Heart left ventricle (tissue), 16 donors: ENCODE data around the gene MSI2. TPM values are rescaled to one million over a fixed set of nuclear protein-coding genes. Genes with fewer than 3 reads are reported as not detected.
A peak's percentile ranks its signal among the peaks of the same experiment; 100 is the strongest.

Experiments
- ATAC-seq, 4 donors: fragments of 200-7000 bp; cut with Tn5 transposase; one replicate each; pipeline ENCODE4 v1.9.1; 2020 to 2022; ENCODE audit warnings: moderate library complexity in 4 of 4, mild to moderate bottlenecking in 3 of 4, moderate number of reproducible peaks in 1 of 4
- DNase-seq, 5 donors: peaks; one replicate each; pipeline ENCODE4 v3.0.0-alpha.2; 2020
- H3K27ac ChIP-seq, 12 donors: fragments of 200-600 bp; sonication (generic) in 4 of 12; one replicate each; pipeline versions ENCODE4 v1.5.0 to v1.8.0; 2016 to 2022; ENCODE audit warnings: mild to moderate bottlenecking in 2 of 12
- H3K27me3 ChIP-seq, 9 donors: fragments of 200-600 bp; sonication (generic) in 2 of 9; one replicate each; pipeline versions ENCODE4 v1.5.1 to v1.8.0; 2016 to 2022; ENCODE audit warnings: mild to moderate bottlenecking in 3 of 9
- H3K36me3 ChIP-seq, 9 donors: fragments of 200-600 bp; sonication (generic) in 2 of 9; one replicate each; pipeline versions ENCODE4 v1.5.0 to v1.8.0; 2018 to 2022; ENCODE audit warnings: mild to moderate bottlenecking in 2 of 9
- H3K4me1 ChIP-seq, 12 donors: fragments of 200-600 bp; sonication (generic) in 4 of 12; one replicate each; pipeline versions ENCODE4 v1.5.0 to v1.8.0; 2016 to 2022; ENCODE audit warnings: mild to moderate bottlenecking in 3 of 12
- H3K4me3 ChIP-seq, 12 donors: fragments of 200-600 bp; sonication (generic) in 4 of 12; one replicate each; pipeline versions ENCODE4 v1.5.0 to v1.8.0; 2017 to 2022; ENCODE audit warnings: mild to moderate bottlenecking in 9 of 12, moderate library complexity in 4 of 12
- H3K9me3 ChIP-seq, 12 donors: fragments of 200-600 bp; sonication (generic) in 4 of 12; one replicate each; pipeline versions ENCODE4 v1.5.0 to v1.8.0; 2016 to 2022; ENCODE audit warnings: mild to moderate bottlenecking in 1 of 12
- POLR2A ChIP-seq, 2 donors: fragments of 450-650 bp; IDR thresholded peaks; one replicate each; pipeline ENCODE4 v1.6.1; 2017; ENCODE audit warnings: antibody characterized with exemption in 2 of 2, mild to moderate bottlenecking in 2 of 2, moderate library complexity in 2 of 2
- WGBS, 4 donors: extraction: QIAGEN DNeasy Blood & Tissue Kit in 2 of 4; methylation state at CpG; one replicate each; pipeline versions ENCODE4 v1.1.5 to v1.1.7; 2013 to 2018; 5-methylcytosine and 5-hydroxymethylcytosine counted together
- intact Hi-C, 10 donors: fragments of 100-400 bp; cut with DNase I; formaldehyde crosslinking; loops; one replicate each; pipeline versions ENCODE4 v1.11.1 to v1.14.2; 2022
- polyA plus RNA-seq, 2 donors: library from polyadenylated mRNA; stranded (reverse); fragments of 200-250 nt; gene quantifications; one replicate each; pipeline ENCODE4 v1.2.3, GENCODE V29; 2013
- total RNA-seq, 9 donors: library from RNA; depleted of rRNA in 2 of 9; stranded (reverse); fragments of >200 nt in 2 of 9; fragmentation: NEBNext Ultra II Directional in 3 of 9; extraction: Animal tissue kit (Norgen Biotek cat#: 25700) in 3 of 9; gene quantifications; one replicate each; pipeline versions ENCODE4 v1.1.0 to v1.2.4, GENCODE V29; 2016 to 2023
- TF ChIP-seq, protein P1 (sequence below), 12 donors: fragments of 200-600 bp; sonication (generic) in 4 of 12; IDR thresholded peaks; one replicate each; pipeline versions ENCODE4 v1.5.0 to v1.8.0; 2018 to 2022; ENCODE audit warnings: antibody characterized with exemption in 12 of 12, mild to moderate bottlenecking in 5 of 12
- donor health status: ischemic (EF 13 %, LVEDD 7.1; RV severe dilation, severe dysfunction).
- donor health status: healthy with polysubstance abuse.
- donor health status: DM: no; HTN: yes; CAD: no.
- donor health status: DM: no; HTN: no; CAD: no.
- donor health status: ischemic (EF 25% LVEDD 6.9; RV normal size, moderate dysfunction).
- donor health status: ischemic (EF 25% LVEDD 5.7; RV mildly dilated, moderate dysfunction).
- donor health status: healthy.
- donor health status: DM: yes; HTN: yes; CAD: no.
- donor health status: ischemic (EF 35%, LVEDD 5.7; RV mildly dilated, moderate dysfunction).
- donor health status: nonischemic (EF 11% LVEDD 7.7; RV severe dilation, severe dysfunction).
- donor health status: DM: yes; HTN: yes; CAD: no.
- donor health status: PGD.
- donor health status: ischemic (EF 29% LVEDD 5.4; RV normal size, mild dysfunction).
- donor health status: nonischemic (EF 23%, LVEDD 6.1; RV moderate dilation, normal function).

Gene MSI2
- total and polyA plus RNA-seq, 11 donors = 35.9 to 120 (median 104) TPM

DNA sequence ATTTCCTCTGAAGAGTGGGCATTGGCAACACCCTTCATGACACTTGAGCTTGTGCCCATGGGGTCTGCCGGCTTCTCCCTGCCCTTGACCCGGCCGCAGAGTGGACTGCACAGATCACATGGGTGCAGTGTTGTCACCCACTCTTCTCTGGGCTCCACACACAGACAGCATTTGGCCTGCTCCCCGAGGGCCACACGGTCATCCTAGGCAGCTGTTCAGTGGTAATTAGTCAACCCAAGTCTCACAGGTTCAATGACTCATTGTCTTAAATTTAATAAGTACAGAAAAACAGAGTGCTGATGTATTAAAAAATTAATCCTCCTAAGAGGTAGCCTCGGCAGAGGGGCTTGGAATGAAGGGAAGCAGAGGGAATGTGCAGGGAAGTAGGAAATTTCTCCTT lies 204.8 kb downstream of the MSI2 start:
- Histone ChIP-seq H3K27me3 (no peaks in the 10 kb centered on the region), H3K4me3 (no peak overlapping the region), H3K4me1 (peaks cover 0 to 68% (median 19%) of the 10 kb centered on the region in 12 donors), H3K9me3 (no peaks in the 10 kb centered on the region), H3K27ac (no peak overlapping the region), H3K36me3 (no peaks in the 10 kb centered on the region)
- WGBS, 4 donors = 90 to 98% (median 92%) methylated on average over 6 of the region's 6 CpGs
- TF ChIP-seq, protein P1, sequence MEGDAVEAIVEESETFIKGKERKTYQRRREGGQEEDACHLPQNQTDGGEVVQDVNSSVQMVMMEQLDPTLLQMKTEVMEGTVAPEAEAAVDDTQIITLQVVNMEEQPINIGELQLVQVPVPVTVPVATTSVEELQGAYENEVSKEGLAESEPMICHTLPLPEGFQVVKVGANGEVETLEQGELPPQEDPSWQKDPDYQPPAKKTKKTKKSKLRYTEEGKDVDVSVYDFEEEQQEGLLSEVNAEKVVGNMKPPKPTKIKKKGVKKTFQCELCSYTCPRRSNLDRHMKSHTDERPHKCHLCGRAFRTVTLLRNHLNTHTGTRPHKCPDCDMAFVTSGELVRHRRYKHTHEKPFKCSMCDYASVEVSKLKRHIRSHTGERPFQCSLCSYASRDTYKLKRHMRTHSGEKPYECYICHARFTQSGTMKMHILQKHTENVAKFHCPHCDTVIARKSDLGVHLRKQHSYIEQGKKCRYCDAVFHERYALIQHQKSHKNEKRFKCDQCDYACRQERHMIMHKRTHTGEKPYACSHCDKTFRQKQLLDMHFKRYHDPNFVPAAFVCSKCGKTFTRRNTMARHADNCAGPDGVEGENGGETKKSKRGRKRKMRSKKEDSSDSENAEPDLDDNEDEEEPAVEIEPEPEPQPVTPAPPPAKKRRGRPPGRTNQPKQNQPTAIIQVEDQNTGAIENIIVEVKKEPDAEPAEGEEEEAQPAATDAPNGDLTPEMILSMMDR (IDR thresholded peaks at IDR 0.05) = no peak
- TF ChIP-seq POLR2A (IDR thresholded peaks at IDR 0.05) = no peak
- ATAC-seq (peak in 1 of 4 donors; percentile 19), DNase-seq (no peak)
- intact Hi-C loops = loop anchor here in 1 of 10 donors (10.0 kb wide), 1 partner anchor 204 kb away; no protein-coding TSS in a partner anchor

DNA sequence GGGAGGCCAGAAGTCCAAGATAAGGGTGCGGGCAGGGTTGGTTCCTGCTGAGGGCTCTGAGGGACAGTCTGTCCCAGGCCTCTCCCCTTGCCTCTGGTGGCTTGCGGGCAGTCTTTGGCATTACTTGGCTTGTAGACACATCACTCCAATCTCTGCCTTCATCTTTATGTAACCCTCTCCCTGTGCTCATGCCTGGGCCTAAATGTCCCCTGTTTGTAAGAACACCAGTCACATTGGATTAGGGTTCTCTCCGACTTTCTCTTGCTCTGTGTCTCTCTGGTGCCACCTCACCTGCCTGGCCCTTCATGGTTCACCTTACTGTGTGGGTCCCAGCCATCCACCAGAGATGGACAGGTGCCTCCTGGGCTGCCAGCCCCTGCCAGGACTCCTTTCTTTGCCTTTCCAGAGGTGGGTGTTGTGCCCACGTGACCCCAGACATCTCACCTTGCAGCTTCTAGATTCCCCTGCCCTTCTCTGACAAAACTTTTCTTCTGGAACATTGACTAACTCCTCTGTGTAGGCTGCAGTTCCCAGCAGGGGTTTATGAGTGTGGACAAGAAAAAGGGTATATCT lies 205.8 kb downstream of the MSI2 start:
- H3K27ac ChIP-seq = no peak overlapping the region
- peaks cover 0 to 71% (median 17%) of the 10 kb centered on the region in 12 donors for H3K4me1 ChIP-seq
- intact Hi-C loops = loop anchor here in 1 of 10 donors (10.0 kb wide), 1 partner anchor 203 kb away; no protein-coding TSS in a partner anchor
- TF ChIP-seq, protein P1 (IDR thresholded peaks at IDR 0.05) = no peak
- no peak for TF ChIP-seq POLR2A (IDR thresholded peaks at IDR 0.05)
- H3K9me3 ChIP-seq = no peaks in the 10 kb centered on the region
- WGBS, 4 donors = 84 to 97% (median 95%) methylated on average over 4 of the region's 4 CpGs
- DNase-seq (no peak), ATAC-seq (no peak)
- H3K36me3 ChIP-seq = no peaks in the 10 kb centered on the region
- H3K4me3 ChIP-seq = no peak overlapping the region
- H3K27me3 ChIP-seq = no peaks in the 10 kb centered on the region

DNA sequence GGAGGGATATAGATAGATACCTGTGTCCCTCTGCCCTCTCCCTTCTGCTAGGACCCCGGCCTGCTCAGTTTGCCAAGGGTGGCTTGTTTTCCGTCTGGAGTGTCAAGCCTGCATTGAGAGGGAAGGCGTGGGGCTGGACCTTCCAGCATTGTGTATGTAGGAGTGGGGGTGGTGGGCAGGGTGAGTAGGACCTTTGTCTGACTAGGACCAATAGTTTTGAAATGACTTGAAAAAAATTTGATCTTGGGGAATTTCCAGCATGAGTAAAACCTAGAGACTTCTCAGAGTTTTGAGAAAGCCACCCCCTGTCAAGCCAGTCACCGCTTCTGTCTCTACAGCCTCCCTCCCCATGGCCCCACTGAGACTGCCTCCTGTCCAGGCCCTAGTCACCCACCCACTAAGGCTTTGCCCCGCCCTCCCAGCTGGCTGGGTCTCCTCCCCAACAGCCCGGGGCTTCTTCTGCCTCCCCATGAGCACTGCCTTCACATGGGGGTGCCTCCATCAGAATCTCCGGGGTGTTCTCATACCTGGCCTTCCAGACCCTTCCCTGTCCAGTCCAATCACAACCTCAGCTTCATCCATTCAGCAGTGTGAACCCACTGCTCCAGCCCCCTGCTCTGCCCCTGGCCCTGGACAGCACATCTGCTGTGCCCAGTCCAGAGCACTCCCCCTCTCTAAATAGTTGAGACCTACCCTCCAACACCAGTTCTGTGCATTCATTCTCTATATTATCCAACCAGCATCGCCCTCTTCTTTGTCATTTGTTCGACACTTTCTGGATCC lies 207.0 kb downstream of the MSI2 start:
- peaks cover 0 to 71% (median 18%) of the 10 kb centered on the region in 12 donors for H3K4me1 ChIP-seq
- H3K9me3 ChIP-seq = no peaks in the 10 kb centered on the region
- no peak overlapping the region for H3K27ac ChIP-seq
- no peak overlapping the region for H3K4me3 ChIP-seq
- ATAC-seq (peak in 2 of 4 donors; percentile 13 to 30), DNase-seq (no peak)
- WGBS, 4 donors = 78 to 84% (median 79%) methylated on average over 8 to 9 of the region's 9 CpGs
- no peak for TF ChIP-seq POLR2A (IDR thresholded peaks at IDR 0.05)
- TF ChIP-seq, protein P1 (IDR thresholded peaks at IDR 0.05) = no peak
- no peaks in the 10 kb centered on the region for H3K36me3 ChIP-seq
- intact Hi-C loops = loop anchor here in 1 of 10 donors (10.0 kb wide), 1 partner anchor 202 kb away; no protein-coding TSS in a partner anchor
- no peaks in the 10 kb centered on the region for H3K27me3 ChIP-seq
